Immature natural killer cell (primary cell): ENCODE measurements around the gene TM4SF1. TPM values are rescaled to one million over a fixed set of nuclear protein-coding genes. Genes with fewer than 3 reads are reported as not detected.

Source experiments
- DNase-seq, 3 donors: peaks; one replicate each; pipeline ENCODE4 v3.0.0; 2022; ENCODE audit warnings: mixed read lengths in 1 of 3
- H3K27ac Mint-ChIP-seq, 6 donors: one replicate each; pipeline ENCODE4 v1.8.0; 2020; ENCODE audit warnings: mixed read lengths in 6 of 6, mild to moderate bottlenecking in 5 of 6, inconsistent platforms in 4 of 6, moderate library complexity in 3 of 6
- H3K27me3 Mint-ChIP-seq, 3 donors: one replicate each; pipeline ENCODE4 v1.8.0; 2020 to 2021; ENCODE audit warnings: low read depth in 3 of 3, mild to moderate bottlenecking in 3 of 3, mixed read lengths in 3 of 3, moderate library complexity in 3 of 3, inconsistent platforms in 1 of 3
- H3K36me3 Mint-ChIP-seq, 3 donors: one replicate each; pipeline ENCODE4 v1.8.0; 2020; ENCODE audit warnings: mixed read lengths in 3 of 3, inconsistent platforms in 2 of 3, mild to moderate bottlenecking in 2 of 3
- H3K4me1 Mint-ChIP-seq, 2 donors: one replicate each; pipeline ENCODE4 v1.8.0; 2020; ENCODE audit warnings: inconsistent platforms in 2 of 2, mild to moderate bottlenecking in 2 of 2, mixed read lengths in 2 of 2, moderate library complexity in 1 of 2
- H3K4me3 Mint-ChIP-seq, 5 donors: one replicate each; pipeline ENCODE4 v1.8.0; 2020; ENCODE audit warnings: mild to moderate bottlenecking in 5 of 5, mixed read lengths in 5 of 5, inconsistent platforms in 3 of 5, moderate library complexity in 3 of 5
- H3K9me3 Mint-ChIP-seq, 6 donors: one replicate each; pipeline ENCODE4 v1.8.0; 2020; ENCODE audit warnings: mild to moderate bottlenecking in 6 of 6, mixed read lengths in 6 of 6, inconsistent platforms in 4 of 6, moderate library complexity in 3 of 6
- polyA plus RNA-seq, 3 donors: library from polyadenylated mRNA; unstranded; fragments of 300-500 nt; fragmentation: Illumina TruSeq; gene quantifications; one replicate each; pipeline ENCODE4 v1.2.3, GENCODE V29; 2021

TM4SF1 gene
- polyA plus RNA-seq = not detected

GRCh38 chr3:149377408-149378364 lies at the start of gene TM4SF1:
Gene TM4SF1 (minus strand): TSS chr3:149377649. CDS start chr3:149377547, 102 bp downstream.
- Mint-ChIP-seq H3K27ac (no peak within 1 kb of the TSS), H3K4me1 (peaks cover 0 to 9% of the 10 kb centered on the region in 2 donors), H3K4me3 (peak within 1 kb of the TSS in 2 of 5 donors; percentile 9 to 31), H3K9me3 (no peaks in the 10 kb centered on the region), H3K27me3 (peaks cover 0 to 1% (median 0%) of the 10 kb centered on the region in 3 donors), H3K36me3 (no peaks in the 10 kb centered on the region)
- DNase-seq = no peak

DNA sequence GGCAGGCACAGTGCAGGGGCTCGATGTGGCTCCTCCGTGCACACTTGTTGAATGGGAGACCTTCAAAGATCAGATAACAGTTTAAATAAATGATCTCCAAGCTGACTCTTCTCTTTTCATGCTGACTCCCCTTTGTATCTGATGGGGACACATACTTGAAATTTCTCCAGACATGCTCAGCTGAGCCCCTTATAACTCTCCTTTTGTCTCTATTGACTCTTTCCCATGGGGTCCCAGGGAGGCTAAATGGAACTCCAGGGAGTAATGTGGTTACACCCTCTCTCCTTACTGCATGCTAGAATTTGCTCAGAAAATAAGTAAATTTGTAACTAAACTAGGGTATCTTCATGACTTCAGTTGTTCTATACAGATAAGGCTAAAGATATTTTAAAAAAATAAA lies 48.9 kb upstream of the TM4SF1 start:
- H3K4me3 Mint-ChIP-seq = no peak overlapping the region
- H3K9me3 Mint-ChIP-seq = no peaks in the 10 kb centered on the region
- H3K27ac Mint-ChIP-seq = no peak overlapping the region
- H3K4me1 Mint-ChIP-seq = no peaks in the 10 kb centered on the region
- peaks cover 0 to 3% (median 0%) of the 10 kb centered on the region in 3 donors for H3K27me3 Mint-ChIP-seq
- DNase-seq = no peak
- no peaks in the 10 kb centered on the region for H3K36me3 Mint-ChIP-seq

DNA sequence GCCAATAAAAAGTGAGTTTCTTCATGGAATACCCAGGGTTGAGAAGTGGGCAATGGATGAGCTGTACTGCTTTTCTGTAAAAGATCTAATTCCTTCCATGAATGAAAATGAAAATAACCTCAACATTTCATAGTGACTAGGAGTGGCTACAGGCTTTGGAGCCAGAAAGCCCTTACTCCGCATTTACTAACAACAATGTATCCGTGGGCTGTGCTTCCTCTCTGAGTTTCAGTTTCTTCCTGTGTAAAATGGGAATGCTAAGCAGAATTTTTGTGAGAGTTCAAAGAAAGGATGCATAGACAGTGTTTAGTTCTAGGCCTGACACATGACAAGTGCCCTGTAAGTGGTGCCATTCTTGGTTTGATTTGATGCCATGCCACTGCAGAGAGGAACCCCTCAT lies 47.5 kb upstream of the TM4SF1 start:
- no peaks in the 10 kb centered on the region for H3K36me3 Mint-ChIP-seq
- no peak overlapping the region for H3K4me3 Mint-ChIP-seq
- H3K4me1 Mint-ChIP-seq = no peaks in the 10 kb centered on the region
- no peak overlapping the region for H3K27ac Mint-ChIP-seq
- no peak for DNase-seq
- no peaks in the 10 kb centered on the region for H3K9me3 Mint-ChIP-seq
- H3K27me3 Mint-ChIP-seq = peaks cover 0 to 2% (median 0%) of the 10 kb centered on the region in 3 donors

DNA sequence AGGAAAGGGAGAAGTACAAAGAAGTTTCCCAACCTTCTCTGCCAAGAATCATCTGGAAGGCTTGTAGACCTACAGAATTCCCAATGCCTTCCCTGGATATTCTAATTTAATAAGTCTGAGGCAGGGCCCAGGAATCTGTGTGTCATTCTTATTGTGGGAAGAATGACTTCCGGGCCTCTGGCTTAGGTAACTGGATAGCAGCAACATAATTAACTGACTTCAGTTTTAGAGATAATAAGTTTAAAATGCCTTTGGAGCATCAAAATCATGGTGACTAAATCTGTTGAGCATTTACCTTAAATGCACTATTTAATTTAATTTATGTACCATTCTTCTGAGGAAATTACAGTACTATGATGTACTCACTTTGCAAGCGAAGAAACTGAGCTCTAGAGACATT lies 44.3 kb upstream of the TM4SF1 start:
- peaks cover 0 to 2% (median 0%) of the 10 kb centered on the region in 3 donors for H3K27me3 Mint-ChIP-seq
- H3K27ac Mint-ChIP-seq = no peak overlapping the region
- DNase-seq = no peak
- H3K4me1 Mint-ChIP-seq = peaks cover 3 to 6% of the 10 kb centered on the region in 2 donors
- no peaks in the 10 kb centered on the region for H3K36me3 Mint-ChIP-seq
- no peak overlapping the region for H3K4me3 Mint-ChIP-seq
- H3K9me3 Mint-ChIP-seq = no peaks in the 10 kb centered on the region

DNA sequence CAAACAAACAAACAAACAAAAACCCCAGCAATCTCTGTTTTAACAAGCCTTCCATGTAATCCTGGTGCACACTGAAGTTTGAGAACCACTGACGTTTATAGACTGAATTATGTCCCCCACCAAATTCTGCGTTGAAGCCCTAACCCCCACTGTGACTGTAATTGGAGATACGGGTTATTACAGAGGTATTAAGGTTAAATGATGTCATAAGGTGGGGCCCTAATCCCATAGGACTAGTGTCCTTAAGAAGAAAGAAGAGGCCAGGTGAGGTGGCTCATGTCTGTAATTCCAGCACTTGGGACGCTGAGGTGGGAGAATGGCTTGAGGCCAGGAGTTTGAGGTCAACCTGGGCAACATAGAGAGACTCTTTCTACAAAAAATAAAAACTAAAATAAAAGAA lies 42.4 kb upstream of the TM4SF1 start:
- DNase-seq = no peak
- Mint-ChIP-seq H3K27me3 (peaks cover 0 to 3% (median 0%) of the 10 kb centered on the region in 3 donors), H3K9me3 (no peaks in the 10 kb centered on the region), H3K4me3 (no peak overlapping the region), H3K4me1 (peaks cover 3 to 9% of the 10 kb centered on the region in 2 donors), H3K36me3 (no peaks in the 10 kb centered on the region), H3K27ac (no peak overlapping the region)

DNA sequence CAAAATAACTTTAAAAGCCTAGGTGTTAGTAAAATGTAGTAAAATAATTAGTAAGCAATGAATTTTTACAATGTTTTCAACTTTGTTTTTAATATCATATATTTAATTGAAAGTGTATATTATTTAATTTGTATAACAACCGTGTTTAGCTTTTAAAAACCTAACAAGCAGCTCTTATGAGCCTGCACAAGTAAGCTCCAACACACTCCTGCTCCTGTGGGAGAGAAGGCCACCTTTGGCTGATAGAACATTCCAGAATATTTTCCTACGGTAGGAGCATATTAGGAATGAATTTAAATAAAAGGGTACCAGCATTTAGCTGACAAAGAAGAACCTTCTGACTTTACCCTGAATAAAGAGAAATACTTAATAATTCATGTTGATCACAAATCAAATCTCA lies 40.3 kb upstream of the TM4SF1 start:
- Mint-ChIP-seq H3K4me3 (no peak overlapping the region), H3K9me3 (no peaks in the 10 kb centered on the region), H3K27me3 (peaks cover 0 to 3% (median 3%) of the 10 kb centered on the region in 3 donors), H3K4me1 (peaks cover 3 to 9% of the 10 kb centered on the region in 2 donors), H3K27ac (no peak overlapping the region), H3K36me3 (no peaks in the 10 kb centered on the region)
- DNase-seq = no peak

DNA sequence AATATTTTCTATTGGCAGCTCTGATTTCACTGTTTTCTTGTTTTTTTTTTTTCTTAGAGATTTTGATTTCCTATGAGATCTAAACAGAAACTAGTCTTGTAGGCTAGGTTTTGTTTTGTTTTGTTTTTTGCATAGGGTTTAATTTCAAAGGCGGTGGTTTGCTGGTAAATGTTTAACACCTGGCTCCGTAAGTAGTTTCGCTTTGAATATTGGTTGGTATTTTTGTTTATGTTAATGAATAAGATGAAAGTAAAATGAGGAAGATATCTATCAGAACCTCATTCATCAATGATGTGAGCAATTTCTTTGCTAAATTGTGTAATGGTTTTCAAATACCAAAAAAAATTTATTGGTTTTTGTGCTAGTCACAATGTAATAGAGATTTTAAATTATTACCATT lies 39.7 kb upstream of the TM4SF1 start:
- Mint-ChIP-seq H3K9me3 (no peaks in the 10 kb centered on the region), H3K27ac (peak overlapping the region in 1 of 6 donors; percentile 26), H3K36me3 (no peaks in the 10 kb centered on the region), H3K4me3 (no peak overlapping the region), H3K4me1 (peaks cover 3 to 9% of the 10 kb centered on the region in 2 donors), H3K27me3 (peaks cover 0 to 3% (median 3%) of the 10 kb centered on the region in 3 donors)
- no peak for DNase-seq

- Mint-ChIP-seq H3K27ac (no peak overlapping the region), H3K36me3 (no peaks in the 10 kb centered on the region)
These were observed 38.0 kb upstream of the TM4SF1 start for GRCh38 chr3:149415484-149415883.

GRCh38 chr3:149414557-149415231 lies 37.2 kb upstream of the TM4SF1 start:
- no peak for DNase-seq
- no peaks in the 10 kb centered on the region for H3K9me3 Mint-ChIP-seq
- peaks cover 3 to 9% of the 10 kb centered on the region in 2 donors for H3K4me1 Mint-ChIP-seq
- H3K27ac Mint-ChIP-seq = no peak overlapping the region
- H3K36me3 Mint-ChIP-seq = no peaks in the 10 kb centered on the region
- H3K4me3 Mint-ChIP-seq = no peak overlapping the region
- H3K27me3 Mint-ChIP-seq = peaks cover 0 to 7% (median 3%) of the 10 kb centered on the region in 3 donors

More at GRCh38 chr3:149415484-149415883, 38.0 kb upstream of the TM4SF1 start:
- Mint-ChIP-seq H3K4me1 (peaks cover 3 to 9% of the 10 kb centered on the region in 2 donors), H3K9me3 (no peaks in the 10 kb centered on the region), H3K27me3 (peaks cover 0 to 7% (median 3%) of the 10 kb centered on the region in 3 donors), H3K4me3 (no peak overlapping the region)
- no peak for DNase-seq

- Mint-ChIP-seq H3K4me3 (no peak overlapping the region), H3K27me3 (peaks cover 0 to 9% (median 3%) of the 10 kb centered on the region in 3 donors), H3K36me3 (no peaks in the 10 kb centered on the region), H3K4me1 (peaks cover 0 to under 1% of the 10 kb centered on the region in 2 donors), H3K27ac (no peak overlapping the region), H3K9me3 (no peaks in the 10 kb centered on the region)
- DNase-seq = no peak
These were observed 34.1 kb upstream of the TM4SF1 start for GRCh38 chr3:149411583-149411982.

- Mint-ChIP-seq H3K4me3 (no peak overlapping the region), H3K36me3 (no peaks in the 10 kb centered on the region), H3K27ac (no peak overlapping the region), H3K27me3 (peaks cover 0 to 13% (median 1%) of the 10 kb centered on the region in 3 donors), H3K9me3 (no peaks in the 10 kb centered on the region), H3K4me1 (no peaks in the 10 kb centered on the region)
- no peak for DNase-seq
These were observed 31.9 kb upstream of the TM4SF1 start for GRCh38 chr3:149409351-149409750.

DNA sequence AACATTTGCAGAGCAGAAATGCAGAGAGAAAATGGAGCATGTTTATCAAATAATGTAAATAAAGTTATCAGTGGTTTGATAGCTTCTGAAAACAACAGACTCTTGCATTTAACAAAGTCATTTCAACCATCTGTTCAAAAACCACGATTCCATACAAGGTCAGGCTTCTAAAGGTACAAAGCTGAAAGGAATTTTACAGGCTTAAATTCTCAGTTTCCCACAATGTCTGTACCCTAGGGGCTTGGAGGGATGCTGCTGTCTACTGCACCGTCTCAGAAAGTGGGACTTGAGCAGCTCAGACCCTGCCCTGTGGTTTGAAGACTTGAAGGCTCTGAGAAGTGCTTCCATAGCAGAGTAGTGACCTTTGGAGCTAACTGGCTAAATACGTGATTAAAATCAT lies 30.4 kb upstream of the TM4SF1 start:
- Mint-ChIP-seq H3K9me3 (no peaks in the 10 kb centered on the region), H3K27ac (no peak overlapping the region), H3K4me1 (no peaks in the 10 kb centered on the region), H3K4me3 (no peak overlapping the region), H3K36me3 (no peaks in the 10 kb centered on the region), H3K27me3 (peaks cover 0 to 13% (median 1%) of the 10 kb centered on the region in 3 donors)
- no peak for DNase-seq

DNA sequence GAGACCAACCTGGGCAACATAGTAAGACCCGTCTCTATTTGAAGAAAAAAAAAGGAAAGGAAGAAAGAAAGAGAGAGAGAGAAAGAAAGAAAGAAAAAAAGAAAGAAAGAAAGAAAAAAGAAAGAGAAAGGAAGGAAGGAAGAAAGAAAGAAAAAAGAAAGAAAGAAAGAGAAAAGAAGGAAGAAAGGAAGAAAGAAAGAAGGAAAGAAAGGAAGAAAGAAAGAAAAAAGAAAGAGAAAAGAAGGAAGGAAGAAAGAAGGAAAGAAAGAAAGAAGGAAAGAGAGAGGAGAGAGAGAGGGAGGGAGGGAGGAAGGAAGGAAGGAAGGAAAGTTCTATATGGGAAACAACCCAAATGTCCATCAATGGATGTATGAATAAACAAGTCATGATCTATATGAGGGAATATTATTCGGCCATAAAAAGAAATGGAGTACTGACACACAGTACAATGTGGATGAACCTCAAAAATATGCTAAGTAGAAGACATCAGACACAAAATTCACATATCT lies 28.8 kb upstream of the TM4SF1 start:
- DNase-seq = no peak
- no peaks in the 10 kb centered on the region for H3K9me3 Mint-ChIP-seq
- H3K4me3 Mint-ChIP-seq = no peak overlapping the region
- no peaks in the 10 kb centered on the region for H3K36me3 Mint-ChIP-seq
- H3K27me3 Mint-ChIP-seq = peaks cover 0 to 13% (median 1%) of the 10 kb centered on the region in 3 donors
- H3K4me1 Mint-ChIP-seq = peaks cover 0 to under 1% of the 10 kb centered on the region in 2 donors
- H3K27ac Mint-ChIP-seq = no peak overlapping the region

DNA sequence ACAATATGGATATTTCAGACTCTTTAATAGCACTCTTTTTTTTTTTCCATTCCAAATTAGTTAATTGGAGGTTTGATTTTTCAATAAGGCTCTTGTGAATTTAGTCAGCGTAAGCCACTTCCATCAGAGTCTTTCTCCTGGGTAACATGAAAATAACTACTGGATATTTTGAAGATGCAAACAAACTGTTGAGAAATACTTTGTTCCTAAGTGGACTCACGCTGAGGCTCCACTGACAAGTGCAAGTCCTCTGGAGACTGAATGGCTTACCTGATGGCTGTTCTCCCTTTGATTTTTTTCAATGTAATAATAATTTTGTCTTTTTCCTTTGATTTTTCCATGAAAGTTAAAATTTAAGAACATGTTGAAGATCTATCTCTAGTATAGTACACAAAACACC lies 26.0 kb upstream of the TM4SF1 start:
- H3K27me3 Mint-ChIP-seq = peaks cover 0 to 14% (median 1%) of the 10 kb centered on the region in 3 donors
- DNase-seq = no peak
- peaks cover 0 to 2% of the 10 kb centered on the region in 2 donors for H3K4me1 Mint-ChIP-seq
- H3K36me3 Mint-ChIP-seq = no peaks in the 10 kb centered on the region
- no peaks in the 10 kb centered on the region for H3K9me3 Mint-ChIP-seq
- no peak overlapping the region for H3K27ac Mint-ChIP-seq
- no peak overlapping the region for H3K4me3 Mint-ChIP-seq
